ENCODE measurements around the gene ABCA9. TPM values are rescaled to one million over a fixed set of nuclear protein-coding genes. Genes with fewer than 3 reads are reported as not detected.
"Not testable (repeated sequence)": the region's sequence is repeated elsewhere in the genome, so short reads cannot be mapped to it uniquely, and the experiment has no call there.

ABCA9 gene
- total and polyA plus RNA-seq, 3 donors from 2014 or later = 5.0 to 13.8 (median 12.7) TPM

- no peaks in the 10 kb centered on the region for H3K9me3 ChIP-seq
- peak; percentile 38 for DNase-seq
- H3K4me3 ChIP-seq = no peak overlapping the region
- 56 to 62% methylated on average over 4 of the region's 4 CpGs for WGBS, 2 donors
- TF ChIP-seq, protein P1, sequence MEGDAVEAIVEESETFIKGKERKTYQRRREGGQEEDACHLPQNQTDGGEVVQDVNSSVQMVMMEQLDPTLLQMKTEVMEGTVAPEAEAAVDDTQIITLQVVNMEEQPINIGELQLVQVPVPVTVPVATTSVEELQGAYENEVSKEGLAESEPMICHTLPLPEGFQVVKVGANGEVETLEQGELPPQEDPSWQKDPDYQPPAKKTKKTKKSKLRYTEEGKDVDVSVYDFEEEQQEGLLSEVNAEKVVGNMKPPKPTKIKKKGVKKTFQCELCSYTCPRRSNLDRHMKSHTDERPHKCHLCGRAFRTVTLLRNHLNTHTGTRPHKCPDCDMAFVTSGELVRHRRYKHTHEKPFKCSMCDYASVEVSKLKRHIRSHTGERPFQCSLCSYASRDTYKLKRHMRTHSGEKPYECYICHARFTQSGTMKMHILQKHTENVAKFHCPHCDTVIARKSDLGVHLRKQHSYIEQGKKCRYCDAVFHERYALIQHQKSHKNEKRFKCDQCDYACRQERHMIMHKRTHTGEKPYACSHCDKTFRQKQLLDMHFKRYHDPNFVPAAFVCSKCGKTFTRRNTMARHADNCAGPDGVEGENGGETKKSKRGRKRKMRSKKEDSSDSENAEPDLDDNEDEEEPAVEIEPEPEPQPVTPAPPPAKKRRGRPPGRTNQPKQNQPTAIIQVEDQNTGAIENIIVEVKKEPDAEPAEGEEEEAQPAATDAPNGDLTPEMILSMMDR (IDR thresholded peaks at IDR 0.05) = peak; percentile 75 to 82 (median 81)
- TF ChIP-seq POLR2A (IDR thresholded peaks at IDR 0.05) = no peak
- no peaks in the 10 kb centered on the region for H3K4me1 ChIP-seq
- intact Hi-C loops (cut with DNase I; ENCODE audit: low total_unique reads) = loop anchor here (10.0 kb wide), 1 partner anchor 197 kb away; no protein-coding TSS in a partner anchor
- no peaks in the 10 kb centered on the region for H3K36me3 ChIP-seq (ENCODE audit: low read depth, missing control alignments)
- no peaks in the 10 kb centered on the region for H3K27me3 ChIP-seq
- H3K27ac ChIP-seq = no peak overlapping the region
Measured at GRCh38 chr17:68972119-68972704, 88.5 kb downstream of the ABCA9 start.

GRCh38 chr17:68969101-68969500 lies 91.6 kb downstream of the ABCA9 start:
- Histone ChIP-seq H3K9me3 (no peaks in the 10 kb centered on the region), H3K27ac (no peak overlapping the region), H3K4me1 (no peaks in the 10 kb centered on the region), H3K4me3 (no peak overlapping the region), H3K27me3 (no peaks in the 10 kb centered on the region), H3K36me3 (ENCODE audit: low read depth, missing control alignments) (no peaks in the 10 kb centered on the region)
- intact Hi-C loops (cut with DNase I; ENCODE audit: low total_unique reads) = no loop called here
- TF ChIP-seq, protein P1 (IDR thresholded peaks at IDR 0.05) = no peak
- TF ChIP-seq POLR2A (IDR thresholded peaks at IDR 0.05) = no peak
- DNase-seq = no peak
- WGBS, 2 donors = 89 to 94% methylated on average over 5 of the region's 5 CpGs

DNA sequence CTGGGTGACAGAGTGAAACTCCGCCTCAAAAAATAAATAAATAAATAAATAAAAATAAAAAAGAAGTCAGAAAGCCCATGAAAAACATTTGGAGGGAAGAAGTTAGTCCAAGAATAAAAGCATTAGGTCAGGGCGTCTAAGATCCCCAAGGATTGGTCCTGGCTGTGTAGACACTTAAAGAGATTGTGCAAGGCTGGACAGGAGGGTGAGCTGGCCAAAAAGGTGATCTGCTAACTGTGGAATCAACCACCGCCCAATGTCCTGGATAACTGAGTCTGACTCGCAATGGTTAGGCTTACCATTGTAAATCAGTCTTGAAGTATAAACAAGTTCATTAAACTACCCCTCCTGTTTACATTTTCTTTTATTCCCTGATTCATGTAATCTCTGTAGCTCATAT lies 96.8 kb downstream of the ABCA9 start:
- Histone ChIP-seq H3K4me3 (no peak overlapping the region), H3K27me3 (no peaks in the 10 kb centered on the region), H3K27ac (no peak overlapping the region), H3K4me1 (no peaks in the 10 kb centered on the region), H3K9me3 (no peaks in the 10 kb centered on the region), H3K36me3 (ENCODE audit: low read depth, missing control alignments) (no peaks in the 10 kb centered on the region)
- TF ChIP-seq, protein P1 (IDR thresholded peaks at IDR 0.05) = no peak
- TF ChIP-seq POLR2A (IDR thresholded peaks at IDR 0.05) = no peak
- DNase-seq = no peak
- WGBS, 2 donors = 96 to 100% methylated on average over 4 of the region's 4 CpGs
- intact Hi-C loops (cut with DNase I; ENCODE audit: low total_unique reads) = no loop called here

GRCh38 chr17:68961214-68961882 lies 99.4 kb downstream of the ABCA9 start:
- H3K4me3 ChIP-seq = no peak overlapping the region
- no peak for DNase-seq
- H3K27me3 ChIP-seq = no peaks in the 10 kb centered on the region
- no peaks in the 10 kb centered on the region for H3K4me1 ChIP-seq
- intact Hi-C loops (cut with DNase I; ENCODE audit: low total_unique reads) = no loop called here
- H3K27ac ChIP-seq = no peak overlapping the region
- TF ChIP-seq, protein P1 (IDR thresholded peaks at IDR 0.05) = no peak
- TF ChIP-seq POLR2A (IDR thresholded peaks at IDR 0.05) = no peak
- H3K9me3 ChIP-seq = no peaks in the 10 kb centered on the region
- 62 to 82% methylated on average over 9 of the region's 9 CpGs for WGBS, 2 donors
- no peaks in the 10 kb centered on the region for H3K36me3 ChIP-seq (ENCODE audit: low read depth, missing control alignments)

GRCh38 chr17:68959117-68959516 lies 101.6 kb downstream of the ABCA9 start:
- 92 to 95% methylated on average over 2 of the region's 2 CpGs for WGBS, 2 donors
- H3K27ac ChIP-seq; H3K36me3 ChIP-seq (ENCODE audit: low read depth, missing control alignments); H3K27me3 ChIP-seq; H3K9me3 ChIP-seq; H3K4me1 ChIP-seq; intact Hi-C loops (cut with DNase I; ENCODE audit: low total_unique reads); H3K4me3 ChIP-seq; DNase-seq: not testable (repeated sequence)
